LNCaP clone FGC (cell line): ENCODE measurements around the gene NEURL2.

Source experiments
- DNase-seq: peaks from one replicate; pipeline ENCODE4 v3.0.0-alpha.2; 2011; ENCODE audit warnings: low read depth
- H3K4me3 ChIP-seq: 2 replicates; pipeline ENCODE4 v1.5.1; 2011; ENCODE audit warnings: mild to moderate bottlenecking, low read depth, low read length, control low read depth
- TF ChIP-seq, protein P1 (sequence below): IDR thresholded peaks from 2 replicates; pipeline ENCODE4 v1.5.1; 2012; ENCODE audit warnings: mild to moderate bottlenecking; ENCODE audit not compliant: control insufficient read depth, insufficient read depth; ENCODE audit errors: extremely low read depth

Gene NEURL2

DNA sequence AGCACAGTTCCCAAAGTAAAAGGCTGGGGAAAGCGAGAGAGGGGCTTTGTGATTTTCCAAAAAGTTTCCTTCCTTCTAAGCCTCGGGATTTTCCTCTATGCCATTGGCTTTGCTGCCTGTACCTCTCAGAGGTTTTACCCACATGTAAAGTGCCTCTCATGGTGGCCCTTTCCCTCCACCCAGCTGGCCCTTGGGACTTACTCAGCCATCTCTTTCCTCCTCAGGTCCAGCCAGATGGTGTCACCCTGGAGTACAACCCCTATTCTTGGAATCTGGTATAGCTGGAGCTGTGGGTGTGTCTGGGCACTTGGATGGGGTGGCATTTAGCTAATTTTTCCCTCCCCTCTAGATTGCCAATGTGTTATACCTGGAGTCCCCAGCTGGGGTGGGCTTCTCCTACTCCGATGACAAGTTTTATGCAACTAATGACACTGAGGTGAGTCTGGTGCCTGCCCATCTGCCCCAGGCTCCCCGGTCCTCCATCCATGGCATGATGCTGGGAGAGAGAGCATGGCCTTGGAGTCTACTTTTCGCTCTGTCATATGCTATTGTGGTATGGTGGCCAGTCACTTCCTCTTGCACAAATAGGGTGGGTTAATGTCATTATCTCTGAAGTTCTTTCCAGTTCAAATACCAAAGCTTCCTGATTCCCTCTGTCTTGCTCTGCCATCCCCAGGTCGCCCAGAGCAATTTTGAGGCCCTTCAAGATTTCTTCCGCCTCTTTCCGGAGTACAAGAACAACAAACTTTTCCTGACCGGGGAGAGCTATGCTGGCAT lies 1.2 kb upstream of the NEURL2 start:
- H3K4me3 ChIP-seq: peak overlapping the region; percentile 96
- TF ChIP-seq, protein P1, sequence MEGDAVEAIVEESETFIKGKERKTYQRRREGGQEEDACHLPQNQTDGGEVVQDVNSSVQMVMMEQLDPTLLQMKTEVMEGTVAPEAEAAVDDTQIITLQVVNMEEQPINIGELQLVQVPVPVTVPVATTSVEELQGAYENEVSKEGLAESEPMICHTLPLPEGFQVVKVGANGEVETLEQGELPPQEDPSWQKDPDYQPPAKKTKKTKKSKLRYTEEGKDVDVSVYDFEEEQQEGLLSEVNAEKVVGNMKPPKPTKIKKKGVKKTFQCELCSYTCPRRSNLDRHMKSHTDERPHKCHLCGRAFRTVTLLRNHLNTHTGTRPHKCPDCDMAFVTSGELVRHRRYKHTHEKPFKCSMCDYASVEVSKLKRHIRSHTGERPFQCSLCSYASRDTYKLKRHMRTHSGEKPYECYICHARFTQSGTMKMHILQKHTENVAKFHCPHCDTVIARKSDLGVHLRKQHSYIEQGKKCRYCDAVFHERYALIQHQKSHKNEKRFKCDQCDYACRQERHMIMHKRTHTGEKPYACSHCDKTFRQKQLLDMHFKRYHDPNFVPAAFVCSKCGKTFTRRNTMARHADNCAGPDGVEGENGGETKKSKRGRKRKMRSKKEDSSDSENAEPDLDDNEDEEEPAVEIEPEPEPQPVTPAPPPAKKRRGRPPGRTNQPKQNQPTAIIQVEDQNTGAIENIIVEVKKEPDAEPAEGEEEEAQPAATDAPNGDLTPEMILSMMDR: peak; percentile 34
- no peak for DNase-seq

GRCh38 chr20:45890077-45890984 lies 677 bp downstream of the NEURL2 start:
- peak overlapping the region; percentile 96 for H3K4me3 ChIP-seq
- no peak for DNase-seq
- TF ChIP-seq, protein P1: no peak

- TF ChIP-seq, protein P1: no peak
- H3K4me3 ChIP-seq: no peak overlapping the region
- DNase-seq: no peak
Observed at GRCh38 chr20:45888681-45889080, 2.3 kb downstream of the NEURL2 start.

GRCh38 chr20:45887346-45887715 lies 3.7 kb downstream of the NEURL2 start, which contains the start of gene SPATA25:
TSS of gene SPATA25 (minus strand) at chr20:45887622. CDS start at chr20:45887590, 32 bp downstream.
- TF ChIP-seq, protein P1: no peak
- no peak for DNase-seq
- no peak within 1 kb of the TSS for H3K4me3 ChIP-seq

GRCh38 chr20:45886590-45887345 lies 4.2 kb downstream of the NEURL2 start:
- TF ChIP-seq, protein P1: no peak
- no peak for DNase-seq
- H3K4me3 ChIP-seq: no peak overlapping the region

DNA sequence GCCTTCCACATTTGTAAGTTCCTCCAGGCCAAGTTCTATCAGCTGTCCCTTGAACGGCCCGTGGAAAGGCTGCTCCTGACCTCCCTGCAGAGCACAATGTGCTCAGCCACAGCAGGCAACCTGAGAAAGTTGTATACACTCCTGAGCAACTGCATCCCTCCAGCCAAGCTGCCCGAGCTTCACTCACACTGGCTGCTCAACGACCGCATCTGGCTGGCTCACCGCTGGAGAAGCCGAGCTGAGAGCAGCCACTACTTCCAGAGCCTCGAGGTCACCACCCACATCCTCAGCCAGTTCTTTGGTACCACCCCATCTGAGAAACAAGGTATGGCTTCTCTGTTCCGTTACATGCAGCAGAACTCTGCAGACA lies 7.9 kb downstream of the NEURL2 start:
- TF ChIP-seq, protein P1: no peak
- DNase-seq: no peak
- H3K4me3 ChIP-seq: no peak overlapping the region
